A549 treated with Mapracorat at 1 μM for 4 hours (cell line): ENCODE results near the gene RAB4B. TPM values are rescaled to one million over a fixed set of nuclear protein-coding genes. Genes with fewer than 3 reads are reported as not detected.

Experiments
- total RNA-seq: library from RNA; stranded (reverse); fragments of 200-300 nt; extraction: Qiagen RNA extraction; gene quantifications from 5 replicates; pipeline ENCODE4 v1.2.3, GENCODE V29; 2022

The RAB4B gene, protein sequence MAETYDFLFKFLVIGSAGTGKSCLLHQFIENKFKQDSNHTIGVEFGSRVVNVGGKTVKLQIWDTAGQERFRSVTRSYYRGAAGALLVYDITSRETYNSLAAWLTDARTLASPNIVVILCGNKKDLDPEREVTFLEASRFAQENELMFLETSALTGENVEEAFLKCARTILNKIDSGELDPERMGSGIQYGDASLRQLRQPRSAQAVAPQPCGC
- total RNA-seq, result 14.1 to 20.4 TPM (median 18.9 TPM) in 5 replicates

GRCh38 chr19:40777937-40778705 is at the start of gene RAB4B:
Gene RAB4B (plus strand): TSS chr19:40778247. CDS start chr19:40778376, 129 bp downstream.

GRCh38 chr19:40750058-40750873 is 27.8 kb upstream of the RAB4B start, which contains the start of gene ACTMAP:
Gene ACTMAP (minus strand): TSS chr19:40750477. CDS start chr19:40749803, 674 bp downstream.

DNA sequence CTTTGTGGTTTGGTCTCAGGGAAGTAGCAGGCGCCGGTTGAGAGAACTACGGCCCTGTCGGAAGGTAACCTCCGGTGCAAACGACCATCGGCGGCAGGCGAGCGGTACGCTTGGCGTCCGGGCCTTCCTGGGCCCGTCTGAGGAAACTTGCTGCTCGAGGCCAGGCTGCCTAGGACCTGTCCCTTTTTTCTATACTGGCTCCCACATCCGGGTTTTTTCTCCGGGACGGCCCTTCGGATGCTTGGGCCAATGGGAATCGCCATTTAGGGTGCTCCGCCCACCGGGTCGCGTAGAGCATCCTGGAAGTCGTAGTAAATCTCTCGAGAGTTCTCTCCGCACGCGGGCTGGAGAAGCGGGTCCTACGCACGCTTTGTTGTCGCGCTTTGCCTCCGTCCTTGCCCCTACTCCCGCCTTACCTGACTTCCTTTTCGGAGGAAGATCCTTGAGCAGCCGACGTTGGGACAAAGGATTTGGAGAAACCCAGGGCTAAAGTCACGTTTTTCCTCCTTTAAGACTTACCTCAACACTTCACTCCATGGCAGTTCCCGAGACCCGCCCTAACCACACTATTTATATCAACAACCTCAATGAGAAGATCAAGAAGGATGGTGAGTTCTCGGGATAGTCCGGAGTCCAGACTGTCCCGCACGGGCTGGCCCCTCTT is 27.0 kb upstream of the RAB4B start, which contains the start of gene SNRPA:
SNRPA (plus strand) TSS at position 330 of the 664 bp plus-strand sequence; CDS start at position 536, 206 bp downstream.

GRCh38 chr19:40774916-40775631 is 3.0 kb upstream of the RAB4B start, which contains the start of gene MIA:
Gene MIA (plus strand): TSS chr19:40775521. CDS start chr19:40775543, 22 bp downstream.

DNA sequence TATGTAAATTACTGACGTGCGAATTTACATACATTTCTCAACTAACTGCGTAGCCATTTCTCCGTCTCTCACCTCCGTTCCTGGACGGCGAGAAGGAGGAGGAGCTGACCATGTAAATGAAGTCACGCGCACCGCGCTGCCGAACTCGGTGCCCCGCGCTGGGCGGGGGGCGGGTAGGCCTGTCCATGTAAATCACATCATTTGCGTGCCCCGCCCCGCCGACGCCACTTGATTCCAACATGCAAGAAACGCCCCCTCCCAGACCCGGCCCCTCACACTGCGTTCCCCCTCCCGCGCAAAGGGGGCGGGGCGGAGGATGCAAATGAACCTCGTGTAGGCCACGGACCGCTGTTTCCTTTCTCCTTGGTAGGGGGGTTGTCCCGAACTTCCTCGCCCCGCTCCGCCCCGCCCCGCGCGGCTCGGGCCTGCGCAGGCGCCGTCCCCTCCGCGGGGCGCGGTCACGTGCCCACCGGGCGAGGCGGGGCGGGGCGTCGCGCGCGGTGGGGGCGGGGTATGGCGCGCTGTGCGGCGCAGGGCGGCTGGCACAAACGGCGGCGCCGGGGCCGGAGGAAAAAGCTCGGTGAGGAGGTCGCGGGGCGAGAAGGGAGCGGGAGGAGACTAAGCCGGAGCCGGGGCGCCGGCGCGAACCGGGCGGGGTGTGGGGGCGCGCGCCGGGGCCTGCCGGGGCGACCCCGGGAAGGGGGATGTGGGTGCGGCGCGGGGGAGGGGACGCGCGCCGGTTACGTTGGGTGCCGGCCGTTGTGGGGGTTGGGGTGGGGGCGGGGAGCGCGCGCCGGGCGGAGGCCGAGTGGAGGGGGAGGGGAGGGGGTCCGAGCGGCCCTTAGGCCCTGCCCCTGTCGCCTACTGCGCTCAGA is 20.9 kb downstream of the RAB4B start, which contains the start of gene EGLN2:
EGLN2 (plus strand) TSS at position 509 of the 875 bp plus-strand sequence. CDS start 1,382 bp downstream, outside the sequence.

Other genes with a start within 250 kb of the RAB4B start
- gene SHKBP1, start 201.4 kb upstream of the RAB4B start, total RNA-seq, result 100 to 141 TPM (median 132 TPM) in 5 replicates
- 34.0 to 57.1 TPM (median 54.1 TPM) in 5 replicates for gene LTBP4, start 176.9 kb upstream of the RAB4B start, total RNA-seq
- 52.9 to 83.0 TPM (median 79.0 TPM) in 5 replicates for gene NUMBL, start 87.6 kb upstream of the RAB4B start, total RNA-seq
- 70.0 to 99.8 TPM (median 92.0 TPM) in 5 replicates for gene COQ8B, start 61.4 kb upstream of the RAB4B start, total RNA-seq
- 28.1 to 38.0 TPM (median 35.6 TPM) in 5 replicates for gene ITPKC, start 61.1 kb upstream of the RAB4B start, total RNA-seq
- 15.8 to 20.1 TPM (median 19.3 TPM) in 5 replicates for gene ACTMAP, start 27.8 kb upstream of the RAB4B start, total RNA-seq
- gene SNRPA, start 27.0 kb upstream of the RAB4B start, total RNA-seq, result 146 to 186 TPM (median 157 TPM) in 5 replicates
- not detected in 5 replicates for gene MIA, start 2.7 kb upstream of the RAB4B start, total RNA-seq
- 75.4 to 103 TPM (median 94.6 TPM) in 5 replicates for gene EGLN2, start 20.9 kb downstream of the RAB4B start, total RNA-seq
- not detected in 5 replicates for gene CYP2A6, start 72.2 kb downstream of the RAB4B start, total RNA-seq
- gene CYP2A7, start 104.0 kb downstream of the RAB4B start, total RNA-seq, result not detected in 5 replicates
- not detected in 5 replicates for gene CYP2B6, start 213.0 kb downstream of the RAB4B start, total RNA-seq